Measurements from ENCODE around the gene DIS3L2. TPM values are rescaled to one million over a fixed set of nuclear protein-coding genes. Genes with fewer than 3 reads are reported as not detected.

DIS3L2 gene
- total and polyA plus RNA-seq, 2 experiments from 2014 or later: 15.2 to 25.3 TPM

- Mint-ChIP-seq H3K27me3 (ENCODE audit: insufficient read depth, low read depth, poor library complexity) (no peaks in the 10 kb centered on the region), H3K36me3 (ENCODE audit: low read depth) (peaks cover 2% of the 10 kb centered on the region; the same call in 1 of the 3 replicates), H3K4me3 (no peak overlapping the region), H3K9me3 (no peaks in the 10 kb centered on the region), H3K27ac (no peak overlapping the region), H3K4me1 (peaks cover 10% of the 10 kb centered on the region; the same call in 2 of the 3 replicates)
- ATAC-seq: no peak
- Histone ChIP-seq H3F3A (replicated peaks; ENCODE audit: low read depth) (no peaks in the 10 kb centered on the region), H3K27me3 (ENCODE audit: insufficient read depth) (no peaks in the 10 kb centered on the region), H3K4me3 (no peak overlapping the region), H2AFZ (no peak overlapping the region), H3K36me3 (ENCODE audit: insufficient read depth) (no peaks in the 10 kb centered on the region), H3K4me2 (no peak overlapping the region), H3K27ac (ENCODE audit: low read depth) (no peak overlapping the region), H4K20me1 (replicated peaks; ENCODE audit: insufficient read depth) (0 out of 2 replicates have a peak, but pooled peaks cover 3% of the 10 kb centered on the region), H3K9me2 (ENCODE audit: insufficient read depth) (no peaks in the 10 kb centered on the region), H3K4me1 (ENCODE audit: insufficient read depth) (peaks cover 12% of the 10 kb centered on the region; the same call in 1 of the 2 replicates), H3K79me2 (replicated peaks; ENCODE audit: insufficient read depth) (peaks cover 25% of the 10 kb centered on the region)
- TF ChIP-seq ZNF114 (CRISPR knock-in tag; IDR thresholded peaks at IDR 0.05): no peak
- TF ChIP-seq CTCF (conservative IDR thresholded peaks at IDR 0.05; ENCODE audit: low read depth in 2 of 2): no peak
- TF ChIP-seq ZNF462 (CRISPR knock-in tag; IDR thresholded peaks at IDR 0.05): no peak
- TF ChIP-seq NANOG (IDR thresholded peaks at IDR 0.05; ENCODE audit: borderline replicate concordance): no peak
- TF ChIP-seq REST (IDR thresholded peaks at IDR 0.05; ENCODE audit: unreplicated experiment): no peak
- TF ChIP-seq EZH2phosphoT487 (IDR thresholded peaks at IDR 0.05; ENCODE audit: unreplicated experiment): no peak
- no peak for TF ChIP-seq JUNB (IDR thresholded peaks at IDR 0.05; ENCODE audit: unreplicated experiment)
- no peak for TF ChIP-seq STAT1 (IDR thresholded peaks at IDR 0.05; ENCODE audit: unreplicated experiment)
- no peak for TF ChIP-seq CREB1 (CRISPR knock-in tag; IDR thresholded peaks at IDR 0.05; ENCODE audit: low read depth)
- no peak for TF ChIP-seq POLR2AphosphoS5 (IDR thresholded peaks at IDR 0.05; ENCODE audit: low read depth)
- no peak for DNase-seq (ENCODE audit: low spot score)
Observed at GRCh38 chr2:231977430-231977829, 15.9 kb downstream of the DIS3L2 start.
